Measurements from ENCODE around the gene TMEM240. TPM values are rescaled to one million over a fixed set of nuclear protein-coding genes. Genes with fewer than 3 reads are reported as not detected.

The TMEM240 gene
- total RNA-seq, 1 donor from 2014 or later, result 7.0 TPM

DNA sequence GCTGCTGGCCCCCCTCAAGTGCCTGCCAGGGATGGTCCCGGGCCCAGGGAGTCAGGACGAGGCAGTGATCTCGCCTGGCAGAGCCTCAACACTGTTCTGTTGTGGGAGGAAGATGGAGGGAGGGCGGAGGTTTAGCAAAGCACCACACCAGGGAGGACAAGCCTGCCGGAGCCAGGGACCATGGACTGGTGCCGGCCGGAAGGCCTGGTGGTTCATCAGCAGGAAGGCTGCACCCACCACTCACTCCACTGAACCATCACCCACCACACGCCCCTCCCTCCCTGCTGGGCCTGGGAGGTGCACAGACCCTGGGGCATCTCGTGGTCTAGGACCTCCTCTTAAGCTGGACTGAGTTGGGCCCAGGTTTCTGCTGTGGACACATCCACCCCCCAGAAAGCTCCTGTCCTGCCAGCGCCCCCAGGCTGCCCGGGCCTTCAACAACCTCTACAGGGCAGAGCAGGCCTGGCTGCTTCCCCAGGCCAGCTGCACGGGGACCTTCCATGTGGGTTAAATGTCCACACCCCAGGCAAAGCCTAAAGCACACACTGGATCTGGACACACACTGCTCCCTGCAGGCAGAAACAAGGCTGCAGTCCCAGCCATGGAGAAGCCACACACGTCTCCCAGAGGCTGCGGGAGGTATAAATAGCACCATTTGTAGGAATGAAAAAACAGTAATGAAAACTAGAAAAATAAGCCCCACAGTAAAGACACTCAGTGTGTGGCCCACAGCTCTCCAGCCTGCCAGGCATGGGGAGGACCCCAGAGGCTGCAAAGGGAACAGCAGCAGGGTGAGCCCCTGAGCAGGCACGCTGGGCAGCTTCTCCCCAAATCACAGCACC, 10.4 kb upstream of the TMEM240 start:
- Mint-ChIP-seq H3K4me3 (ENCODE audit: unreplicated experiment) (no peak overlapping the region), H3K27ac (ENCODE audit: unreplicated experiment) (peak overlapping the region; percentile 18), H3K4me1 (ENCODE audit: low read depth, unreplicated experiment) (peaks cover 22% of the 10 kb centered on the region), H3K27me3 (ENCODE audit: low read depth, unreplicated experiment) (no peaks in the 10 kb centered on the region), H3K9me3 (ENCODE audit: unreplicated experiment) (no peaks in the 10 kb centered on the region), H3K36me3 (ENCODE audit: low read depth, unreplicated experiment) (peaks cover 8% of the 10 kb centered on the region)
- FAIRE-seq (no peak), DNase-seq (ENCODE audit: low read depth) (no peak)
- peak; percentile 52 for TF ChIP-seq CTCF (IDR thresholded peaks at IDR 0.05; ENCODE audit: insufficient read depth, low read depth, low read length)
- no peak for TF ChIP-seq EZH2 (IDR thresholded peaks at IDR 0.05; ENCODE audit: insufficient read depth, low read length)
- no peak overlapping the region for H3K27ac ChIP-seq (ENCODE audit: low read depth, low read length)
- peaks cover 45% of the 10 kb centered on the region for H4K20me1 ChIP-seq (ENCODE audit: insufficient read depth, low read length)
- H3K36me3 ChIP-seq (ENCODE audit: insufficient read depth, low read length), result no peaks in the 10 kb centered on the region
- H3K4me1 ChIP-seq (ENCODE audit: insufficient read depth, low read length), result peaks cover 5% of the 10 kb centered on the region
- H3K79me2 ChIP-seq (ENCODE audit: insufficient read depth, low read length), result peaks cover 40% of the 10 kb centered on the region
- H3K9ac ChIP-seq (ENCODE audit: low read length), result no peak overlapping the region
- no peaks in the 10 kb centered on the region for H3K27me3 ChIP-seq (ENCODE audit: insufficient read depth, low read length)
- no peak overlapping the region for H3K4me2 ChIP-seq (ENCODE audit: low read length)
- no peak overlapping the region for H2AFZ ChIP-seq (ENCODE audit: low read depth, low read length)
- no peaks in the 10 kb centered on the region for H3K9me3 ChIP-seq (ENCODE audit: insufficient read depth, low read depth, low read length)
- H3K4me3 ChIP-seq (ENCODE audit: insufficient read depth, low read depth, low read length), result no peak overlapping the region

GRCh38 chr1:1550087-1550486, 9.7 kb upstream of the TMEM240 start:
- Histone ChIP-seq H4K20me1 (ENCODE audit: insufficient read depth, low read length) (peaks cover 45% of the 10 kb centered on the region), H3K4me1 (ENCODE audit: insufficient read depth, low read length) (peaks cover 3% of the 10 kb centered on the region), H3K9me3 (ENCODE audit: insufficient read depth, low read depth, low read length) (no peaks in the 10 kb centered on the region), H3K79me2 (ENCODE audit: insufficient read depth, low read length) (peaks cover 35% of the 10 kb centered on the region), H3K4me3 (ENCODE audit: insufficient read depth, low read depth, low read length) (no peak overlapping the region), H2AFZ (ENCODE audit: low read depth, low read length) (no peak overlapping the region), H3K9ac (ENCODE audit: low read length) (no peak overlapping the region), H3K27me3 (ENCODE audit: insufficient read depth, low read length) (no peaks in the 10 kb centered on the region), H3K27ac (ENCODE audit: low read depth, low read length) (no peak overlapping the region), H3K4me2 (ENCODE audit: low read length) (no peak overlapping the region), H3K36me3 (ENCODE audit: insufficient read depth, low read length) (no peaks in the 10 kb centered on the region)
- Mint-ChIP-seq H3K27me3 (ENCODE audit: low read depth, unreplicated experiment) (no peaks in the 10 kb centered on the region), H3K36me3 (ENCODE audit: low read depth, unreplicated experiment) (peaks cover 6% of the 10 kb centered on the region), H3K27ac (ENCODE audit: unreplicated experiment) (no peak overlapping the region), H3K9me3 (ENCODE audit: unreplicated experiment) (no peaks in the 10 kb centered on the region), H3K4me3 (ENCODE audit: unreplicated experiment) (no peak overlapping the region), H3K4me1 (ENCODE audit: low read depth, unreplicated experiment) (peaks cover 19% of the 10 kb centered on the region)
- DNase-seq (ENCODE audit: low read depth), result no peak
- no peak for TF ChIP-seq CTCF (IDR thresholded peaks at IDR 0.05; ENCODE audit: insufficient read depth, low read depth, low read length)
- no peak for FAIRE-seq

GRCh38 chr1:1548591-1548990, 8.2 kb upstream of the TMEM240 start:
- H3K79me2 ChIP-seq (ENCODE audit: insufficient read depth, low read length), result peaks cover 21% of the 10 kb centered on the region
- H3K4me2 ChIP-seq (ENCODE audit: low read length), result no peak overlapping the region
- Mint-ChIP-seq H3K4me1 (ENCODE audit: low read depth, unreplicated experiment) (peaks cover 11% of the 10 kb centered on the region), H3K4me3 (ENCODE audit: unreplicated experiment) (no peak overlapping the region), H3K36me3 (ENCODE audit: low read depth, unreplicated experiment) (peaks cover 2% of the 10 kb centered on the region), H3K27me3 (ENCODE audit: low read depth, unreplicated experiment) (no peaks in the 10 kb centered on the region), H3K27ac (ENCODE audit: unreplicated experiment) (peak overlapping the region; percentile 68), H3K9me3 (ENCODE audit: unreplicated experiment) (no peaks in the 10 kb centered on the region)
- no peaks in the 10 kb centered on the region for H3K27me3 ChIP-seq (ENCODE audit: insufficient read depth, low read length)
- H4K20me1 ChIP-seq (ENCODE audit: insufficient read depth, low read length), result peaks cover 37% of the 10 kb centered on the region
- H3K9ac ChIP-seq (ENCODE audit: low read length), result no peak overlapping the region
- H3K27ac ChIP-seq (ENCODE audit: low read depth, low read length), result no peak overlapping the region
- no peak for DNase-seq (ENCODE audit: low read depth)
- TF ChIP-seq CTCF (IDR thresholded peaks at IDR 0.05; ENCODE audit: insufficient read depth, low read depth, low read length) (no peak), EZH2 (IDR thresholded peaks at IDR 0.05; ENCODE audit: insufficient read depth, low read length) (no peak)
- no peaks in the 10 kb centered on the region for H3K36me3 ChIP-seq (ENCODE audit: insufficient read depth, low read length)
- H3K4me1 ChIP-seq (ENCODE audit: insufficient read depth, low read length), result no peaks in the 10 kb centered on the region
- no peak overlapping the region for H3K4me3 ChIP-seq (ENCODE audit: insufficient read depth, low read depth, low read length)
- no peak for FAIRE-seq
- no peaks in the 10 kb centered on the region for H3K9me3 ChIP-seq (ENCODE audit: insufficient read depth, low read depth, low read length)
- H2AFZ ChIP-seq (ENCODE audit: low read depth, low read length), result no peak overlapping the region

Data from astrocyte (in vitro differentiated cells and primary cell).